Natural killer cell (primary cell): ENCODE measurements around the gene GAN. TPM values are rescaled to one million over a fixed set of nuclear protein-coding genes. Genes with fewer than 3 reads are reported as not detected.

ENCODE experiments used
- ATAC-seq, 3 donors: fragments of 150-1000 bp in 2 of 3; fragments of 200-7000 bp in 1 of 3; cut with Tn5 transposase; 1 replicate in 1 of 3; 2 replicates in 2 of 3; pipeline ENCODE4 v1.10.0; 2021; ENCODE audit warnings: mild to moderate bottlenecking in 2 of 3, moderate library complexity in 2 of 3
- DNase-seq, 2 donors: peaks; one replicate each; pipeline versions ENCODE4 v3.0.0 to v3.0.0-alpha.2; 2013 to 2021; ENCODE audit warnings: mixed read lengths in 1 of 2
- H3K27ac ChIP-seq: one replicate; pipeline ENCODE4 v1.5.1; 2013; ENCODE audit warnings: mild to moderate bottlenecking, low read length
- H3K27me3 ChIP-seq: one replicate; pipeline ENCODE4 v1.6.1; 2013; ENCODE audit warnings: low read length; ENCODE audit not compliant: control insufficient read depth, insufficient read depth
- H3K36me3 ChIP-seq: one replicate; pipeline ENCODE4 v1.6.1; 2013; ENCODE audit warnings: low read length; ENCODE audit not compliant: control insufficient read depth, insufficient read depth
- H3K4me1 ChIP-seq: one replicate; pipeline ENCODE4 v1.6.1; 2013; ENCODE audit warnings: low read length; ENCODE audit not compliant: control insufficient read depth, insufficient read depth
- H3K4me3 ChIP-seq: one replicate; pipeline ENCODE4 v1.5.1; 2013; ENCODE audit warnings: low read length
- H3K9me3 ChIP-seq: one replicate; pipeline ENCODE4 v1.6.1; 2013; ENCODE audit warnings: low read length; ENCODE audit not compliant: control insufficient read depth, insufficient read depth
- H3K27ac Mint-ChIP-seq, 2 donors: one replicate each; pipeline ENCODE4 v1.8.0; 2022; ENCODE audit warnings: mild to moderate bottlenecking in 2 of 2, mixed read lengths in 2 of 2, moderate library complexity in 1 of 2
- H3K27me3 Mint-ChIP-seq, 2 donors: one replicate each; pipeline ENCODE4 v1.8.0; 2022; ENCODE audit warnings: low read depth in 2 of 2, mixed read lengths in 2 of 2
- H3K36me3 Mint-ChIP-seq: one replicate; pipeline ENCODE4 v1.8.0; 2022; ENCODE audit warnings: mixed read lengths
- H3K4me1 Mint-ChIP-seq, 2 donors: one replicate each; pipeline ENCODE4 v1.8.0; 2022; ENCODE audit warnings: mixed read lengths in 2 of 2
- H3K4me3 Mint-ChIP-seq: one replicate; pipeline ENCODE4 v1.8.0; 2022; ENCODE audit warnings: mild to moderate bottlenecking, moderate library complexity, mixed read lengths
- H3K9me3 Mint-ChIP-seq, 2 donors: one replicate each; pipeline ENCODE4 v1.8.0; 2022; ENCODE audit warnings: mixed read lengths in 2 of 2
- WGBS: methylation state at CpG from one replicate; pipeline ENCODE4 v1.1.7; 2013; ENCODE audit warnings: missing lambda C conversion rate; ENCODE audit not compliant: insufficient coverage; 5-methylcytosine and 5-hydroxymethylcytosine counted together
- intact Hi-C: fragments of 100-400 bp; cut with micrococcal nuclease; formaldehyde crosslinking; loops from one replicate; pipeline ENCODE4 v1.14.2; 2022
- total RNA-seq, 4 donors: library from RNA; stranded (reverse); fragments of 120-200 nt in 1 of 4; gene quantifications; one replicate each; pipeline versions ENCODE4 v1.2.3 to v1.2.4, GENCODE V29; 2013 to 2022
- TF ChIP-seq, protein P1 (sequence below): fragments of 200-600 bp; IDR thresholded peaks from one replicate; pipeline ENCODE4 v1.8.0; 2022; ENCODE audit warnings: antibody characterized with exemption

The GAN gene
- total RNA-seq, 3 donors from 2014 or later (not counting 1 experiment from before 2014, with no cell fraction given) = 5.9 to 9.9 (median 7.3) TPM

DNA sequence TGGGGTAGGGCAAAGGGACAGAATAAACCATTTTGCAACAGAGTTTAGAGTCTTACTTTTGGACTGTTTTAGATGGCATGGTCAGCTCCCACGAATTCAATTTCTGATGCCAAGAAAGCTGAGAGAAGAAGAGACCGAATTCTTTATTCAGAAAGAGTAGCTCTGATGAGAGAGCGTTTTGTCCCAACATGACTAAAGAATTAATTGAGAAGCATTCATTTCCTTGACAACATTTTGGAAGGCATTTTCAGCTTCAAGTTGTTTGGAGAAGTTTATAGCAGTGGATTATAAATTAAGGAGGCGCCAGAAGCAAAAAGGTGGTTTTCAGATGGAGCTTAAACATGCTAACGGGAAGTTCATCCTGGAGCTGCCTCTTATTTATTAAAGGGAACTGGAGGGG, 12.2 kb downstream of the GAN start:
- TF ChIP-seq, protein P1, sequence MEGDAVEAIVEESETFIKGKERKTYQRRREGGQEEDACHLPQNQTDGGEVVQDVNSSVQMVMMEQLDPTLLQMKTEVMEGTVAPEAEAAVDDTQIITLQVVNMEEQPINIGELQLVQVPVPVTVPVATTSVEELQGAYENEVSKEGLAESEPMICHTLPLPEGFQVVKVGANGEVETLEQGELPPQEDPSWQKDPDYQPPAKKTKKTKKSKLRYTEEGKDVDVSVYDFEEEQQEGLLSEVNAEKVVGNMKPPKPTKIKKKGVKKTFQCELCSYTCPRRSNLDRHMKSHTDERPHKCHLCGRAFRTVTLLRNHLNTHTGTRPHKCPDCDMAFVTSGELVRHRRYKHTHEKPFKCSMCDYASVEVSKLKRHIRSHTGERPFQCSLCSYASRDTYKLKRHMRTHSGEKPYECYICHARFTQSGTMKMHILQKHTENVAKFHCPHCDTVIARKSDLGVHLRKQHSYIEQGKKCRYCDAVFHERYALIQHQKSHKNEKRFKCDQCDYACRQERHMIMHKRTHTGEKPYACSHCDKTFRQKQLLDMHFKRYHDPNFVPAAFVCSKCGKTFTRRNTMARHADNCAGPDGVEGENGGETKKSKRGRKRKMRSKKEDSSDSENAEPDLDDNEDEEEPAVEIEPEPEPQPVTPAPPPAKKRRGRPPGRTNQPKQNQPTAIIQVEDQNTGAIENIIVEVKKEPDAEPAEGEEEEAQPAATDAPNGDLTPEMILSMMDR = no peak
- Histone ChIP-seq H3K4me3 (no peak overlapping the region), H3K27ac (no peak overlapping the region), H3K4me1 (no peaks in the 10 kb centered on the region), H3K27me3 (no peaks in the 10 kb centered on the region), H3K9me3 (no peaks in the 10 kb centered on the region), H3K36me3 (no peaks in the 10 kb centered on the region)
- intact Hi-C loops = no loop called here
- Mint-ChIP-seq H3K27ac (no peak overlapping the region), H3K36me3 (no peaks in the 10 kb centered on the region), H3K27me3 (no peaks in the 10 kb centered on the region), H3K4me1 (peaks cover 5 to 17% of the 10 kb centered on the region in 2 donors), H3K4me3 (no peak overlapping the region), H3K9me3 (no peaks in the 10 kb centered on the region)
- no peak for ATAC-seq
- WGBS = 94% methylated on average over 4 of the region's 5 CpGs
- DNase-seq = no peak

DNA sequence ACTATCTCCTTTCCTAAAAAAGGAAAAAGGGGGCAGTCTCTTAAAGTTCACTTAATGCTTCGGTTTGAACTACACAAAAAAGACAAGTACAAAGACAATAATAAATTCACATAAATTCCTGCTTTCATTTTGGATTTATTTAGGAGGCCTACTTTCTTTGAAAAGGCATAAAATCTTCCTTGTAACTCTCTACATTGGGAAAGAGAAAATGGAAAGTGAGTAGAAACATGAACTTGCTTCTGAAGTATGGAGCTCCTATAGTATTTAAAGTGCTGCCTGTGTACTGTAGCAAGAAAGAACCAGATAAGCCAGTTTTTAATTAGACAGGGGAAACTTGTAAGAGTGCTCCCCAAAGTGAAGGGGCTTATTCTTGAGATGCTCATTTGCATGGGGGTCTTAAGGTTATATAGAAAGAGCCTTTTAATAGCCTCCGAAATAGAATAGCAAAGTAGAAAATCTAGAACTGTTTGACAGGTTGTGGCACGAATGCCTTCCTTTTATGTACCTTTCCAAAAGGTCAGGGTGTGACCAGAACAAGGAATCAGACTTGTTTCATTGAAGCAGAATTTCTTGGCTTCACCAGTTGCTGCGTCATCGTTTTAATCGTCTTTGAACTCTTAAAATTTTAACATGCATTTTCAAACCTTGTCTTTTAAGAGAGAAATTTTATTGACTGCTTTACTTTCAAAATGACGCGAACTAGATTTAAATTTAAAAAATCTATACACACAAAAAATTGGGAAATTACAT, 12.9 kb downstream of the GAN start:
- H3K36me3 Mint-ChIP-seq = no peaks in the 10 kb centered on the region
- no peaks in the 10 kb centered on the region for H3K27me3 Mint-ChIP-seq
- Histone ChIP-seq H3K4me1 (no peaks in the 10 kb centered on the region), H3K27me3 (no peaks in the 10 kb centered on the region), H3K4me3 (no peak overlapping the region), H3K9me3 (no peaks in the 10 kb centered on the region), H3K27ac (no peak overlapping the region), H3K36me3 (no peaks in the 10 kb centered on the region)
- TF ChIP-seq, protein P1 = no peak
- ATAC-seq = no peak
- no peaks in the 10 kb centered on the region for H3K9me3 Mint-ChIP-seq
- WGBS = 75% methylated on average over 5 of the region's 8 CpGs
- H3K4me1 Mint-ChIP-seq = peaks cover 5 to 21% of the 10 kb centered on the region in 2 donors
- H3K27ac Mint-ChIP-seq = no peak overlapping the region
- no peak overlapping the region for H3K4me3 Mint-ChIP-seq
- intact Hi-C loops = no loop called here
- no peak for DNase-seq

DNA sequence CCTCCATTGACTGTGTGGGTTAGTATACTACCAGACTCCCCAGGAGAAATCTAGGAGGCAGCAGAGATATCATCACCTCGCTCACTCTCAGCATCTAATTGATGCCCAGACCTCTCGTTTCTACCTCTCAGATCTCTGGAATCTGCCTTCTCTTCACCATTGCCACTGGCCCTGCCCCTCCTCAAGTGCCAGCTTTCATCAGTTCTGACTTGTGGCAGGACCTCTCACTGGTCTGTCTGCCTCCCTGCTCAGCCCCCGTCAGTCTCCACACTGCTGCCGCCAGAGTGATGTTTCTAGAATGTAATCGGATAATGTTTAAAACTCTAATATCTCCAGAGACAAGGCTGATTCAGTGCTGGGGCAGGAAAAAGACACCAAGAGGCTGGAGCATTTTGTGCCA, 15.2 kb downstream of the GAN start:
- Mint-ChIP-seq H3K4me1 (peaks cover 5 to 19% of the 10 kb centered on the region in 2 donors), H3K36me3 (no peaks in the 10 kb centered on the region), H3K9me3 (no peaks in the 10 kb centered on the region), H3K4me3 (no peak overlapping the region), H3K27ac (no peak overlapping the region), H3K27me3 (no peaks in the 10 kb centered on the region)
- H3K4me1 ChIP-seq = no peaks in the 10 kb centered on the region
- ATAC-seq (no peak), DNase-seq (no peak)
- H3K27me3 ChIP-seq = no peaks in the 10 kb centered on the region
- H3K36me3 ChIP-seq = no peaks in the 10 kb centered on the region
- intact Hi-C loops = no loop called here
- H3K4me3 ChIP-seq = no peak overlapping the region
- WGBS = 76% methylated on average over 5 of the region's 5 CpGs
- H3K27ac ChIP-seq = no peak overlapping the region
- no peaks in the 10 kb centered on the region for H3K9me3 ChIP-seq
- TF ChIP-seq, protein P1 = no peak

DNA sequence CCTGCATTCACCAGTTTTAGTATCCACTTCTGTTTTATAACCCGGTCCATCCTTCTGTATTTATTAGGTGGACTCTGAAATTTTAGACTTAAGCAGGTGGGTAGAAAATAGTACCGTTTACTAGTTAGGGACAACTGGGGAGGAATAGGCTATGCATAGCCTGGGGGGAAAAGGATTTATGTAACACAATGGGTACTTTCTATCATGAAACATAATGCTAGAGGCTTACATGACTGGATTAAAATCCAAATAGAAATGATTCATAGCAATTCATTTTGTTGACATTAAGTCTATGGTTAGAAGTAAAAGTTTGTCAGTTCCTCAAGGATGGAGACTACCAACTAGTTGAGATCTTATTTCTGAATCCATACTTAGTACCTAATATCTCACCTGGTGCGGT, 18.6 kb downstream of the GAN start:
- no peaks in the 10 kb centered on the region for H3K36me3 Mint-ChIP-seq
- intact Hi-C loops = no loop called here
- no peak for DNase-seq
- no peaks in the 10 kb centered on the region for H3K4me1 ChIP-seq
- WGBS = 92% methylated on average over 2 of the region's 3 CpGs
- no peak overlapping the region for H3K4me3 Mint-ChIP-seq
- H3K36me3 ChIP-seq = no peaks in the 10 kb centered on the region
- peaks cover 3 to 15% of the 10 kb centered on the region in 2 donors for H3K4me1 Mint-ChIP-seq
- no peak overlapping the region for H3K27ac Mint-ChIP-seq
- no peaks in the 10 kb centered on the region for H3K9me3 Mint-ChIP-seq
- ATAC-seq = no peak
- H3K4me3 ChIP-seq = no peak overlapping the region
- TF ChIP-seq, protein P1 = no peak
- H3K27ac ChIP-seq = no peak overlapping the region
- no peaks in the 10 kb centered on the region for H3K27me3 ChIP-seq
- no peaks in the 10 kb centered on the region for H3K9me3 ChIP-seq
- no peaks in the 10 kb centered on the region for H3K27me3 Mint-ChIP-seq
